ENCODE results near the gene AMOTL2. TPM values are rescaled to one million over a fixed set of nuclear protein-coding genes. Genes with fewer than 3 reads are reported as not detected.
A peak's percentile ranks its signal among the peaks of the same experiment; 100 is the strongest.

AMOTL2 gene
- total RNA-seq, 1 donor from 2014 or later = 174 TPM

- DNase-seq (ENCODE audit: low spot score) = no peak
These were observed 6.0 kb upstream of the AMOTL2 start for GRCh38 chr3:134380249-134380648.

DNA sequence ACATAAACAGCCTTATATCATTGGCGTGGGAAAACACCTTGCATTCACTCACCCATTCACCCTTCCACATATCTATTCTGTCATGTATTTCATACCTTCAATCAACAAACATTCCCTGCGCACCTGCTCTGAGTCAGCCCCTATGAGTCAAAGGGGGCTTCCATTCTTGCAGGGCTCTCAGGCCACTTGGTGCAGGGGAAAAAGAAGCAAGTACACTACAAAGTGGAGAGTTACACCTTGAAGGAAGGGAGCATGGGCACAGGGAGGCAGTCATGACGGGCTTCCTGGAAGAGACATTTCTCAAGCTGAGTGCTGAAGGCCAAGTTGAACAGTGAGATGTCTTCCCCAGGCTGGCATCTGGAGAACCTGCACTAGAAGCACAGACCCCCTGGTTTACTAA, 4.6 kb upstream of the AMOTL2 start:
- DNase-seq (ENCODE audit: low spot score) = no peak

GRCh38 chr3:134378384-134378783, 4.1 kb upstream of the AMOTL2 start:
- no peak for DNase-seq (ENCODE audit: low spot score)

GRCh38 chr3:134377896-134378295, 3.6 kb upstream of the AMOTL2 start:
- DNase-seq (ENCODE audit: low spot score) = no peak

GRCh38 chr3:134376786-134377426, 2.7 kb upstream of the AMOTL2 start:
- DNase-seq (ENCODE audit: low spot score) = no peak

GRCh38 chr3:134376385-134376765, 2.1 kb upstream of the AMOTL2 start:
- DNase-seq (ENCODE audit: low spot score) = no peak

DNA sequence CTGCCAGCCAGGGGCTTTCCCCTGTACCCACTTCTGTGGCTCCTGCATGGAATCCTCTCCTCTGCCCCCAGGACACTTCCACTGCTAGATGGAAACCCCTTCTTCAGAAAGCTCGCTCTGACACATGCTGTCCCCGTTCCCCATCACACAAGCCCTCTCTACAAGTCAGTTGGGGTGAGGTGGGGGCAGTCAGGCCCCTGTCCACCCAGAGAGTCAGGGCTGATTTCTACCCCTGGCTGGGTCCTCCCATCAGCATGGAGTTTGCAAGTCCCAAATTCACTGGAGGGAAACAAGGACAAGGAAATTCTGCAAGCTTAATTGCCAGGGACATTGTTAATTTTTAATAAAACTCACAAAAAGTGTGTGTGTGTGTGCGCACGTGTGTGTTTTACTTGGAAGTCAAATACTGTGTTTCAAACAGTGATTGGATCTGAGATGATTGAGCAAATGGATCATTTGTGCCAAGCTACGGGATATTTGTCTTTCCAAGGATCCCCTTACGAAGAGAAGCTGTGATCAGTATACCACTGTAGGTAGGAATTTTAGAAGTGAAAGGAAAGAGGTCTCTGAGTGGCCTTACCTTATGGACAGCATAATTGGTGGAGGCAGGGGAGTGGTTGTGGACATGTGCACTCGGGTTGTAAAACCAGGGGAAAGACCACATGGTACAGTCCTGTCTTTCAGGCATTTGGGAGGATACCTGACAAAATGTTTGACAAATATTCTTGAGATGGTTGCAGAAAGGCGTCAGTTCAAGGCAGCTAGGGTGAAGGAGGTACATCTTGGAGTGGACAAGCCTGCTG, 1.5 kb upstream of the AMOTL2 start:
- no peak for DNase-seq (ENCODE audit: low spot score)

- DNase-seq (ENCODE audit: low spot score) = no peak
These were observed 739 bp upstream of the AMOTL2 start for GRCh38 chr3:134374791-134375581.

GRCh38 chr3:134373271-134374104, 759 bp downstream of the AMOTL2 start:
- peak; percentile 92 for DNase-seq (ENCODE audit: low spot score)

DNA sequence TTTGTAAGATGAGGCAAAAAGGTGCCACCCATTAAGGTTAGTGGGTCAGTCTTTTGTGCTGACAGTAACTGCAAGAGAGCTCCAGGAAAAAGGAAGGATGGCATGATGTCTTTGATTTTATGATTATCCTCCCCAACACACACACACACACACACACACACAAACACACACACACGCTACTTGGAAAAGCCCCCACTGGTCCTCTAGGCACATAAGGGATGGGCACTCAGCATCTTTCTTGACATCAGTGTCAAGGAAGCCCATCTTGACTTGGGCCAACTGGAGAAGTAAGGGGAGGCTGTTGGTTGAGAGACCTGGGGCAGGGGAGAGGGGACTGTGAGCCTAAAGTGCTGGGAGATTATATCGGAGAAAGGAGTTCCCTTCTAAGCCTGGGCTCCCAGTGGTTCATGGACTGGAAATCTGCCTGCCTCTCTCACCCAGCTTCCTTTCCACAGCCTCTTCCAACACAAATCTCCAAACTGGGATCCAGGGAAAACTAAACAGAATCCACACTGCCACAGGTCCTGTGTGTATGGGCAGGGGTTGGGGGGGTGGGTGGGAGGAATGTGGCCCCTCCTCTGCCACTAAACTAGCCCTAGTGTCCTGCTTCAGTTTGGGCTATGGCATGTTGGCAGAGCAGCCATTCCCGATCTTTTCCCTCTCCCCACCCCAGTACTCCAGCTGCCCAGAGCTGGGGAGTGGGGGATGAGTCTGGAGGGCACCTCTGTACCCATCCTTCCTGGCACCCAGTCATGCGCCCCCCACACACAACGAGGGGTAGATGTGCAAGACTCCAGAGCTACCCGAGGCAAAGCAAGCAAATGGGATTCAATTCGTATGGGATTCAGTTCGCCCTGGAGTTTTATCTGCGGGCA, 1.6 kb downstream of the AMOTL2 start:
- no peak for DNase-seq (ENCODE audit: low spot score)

DNA sequence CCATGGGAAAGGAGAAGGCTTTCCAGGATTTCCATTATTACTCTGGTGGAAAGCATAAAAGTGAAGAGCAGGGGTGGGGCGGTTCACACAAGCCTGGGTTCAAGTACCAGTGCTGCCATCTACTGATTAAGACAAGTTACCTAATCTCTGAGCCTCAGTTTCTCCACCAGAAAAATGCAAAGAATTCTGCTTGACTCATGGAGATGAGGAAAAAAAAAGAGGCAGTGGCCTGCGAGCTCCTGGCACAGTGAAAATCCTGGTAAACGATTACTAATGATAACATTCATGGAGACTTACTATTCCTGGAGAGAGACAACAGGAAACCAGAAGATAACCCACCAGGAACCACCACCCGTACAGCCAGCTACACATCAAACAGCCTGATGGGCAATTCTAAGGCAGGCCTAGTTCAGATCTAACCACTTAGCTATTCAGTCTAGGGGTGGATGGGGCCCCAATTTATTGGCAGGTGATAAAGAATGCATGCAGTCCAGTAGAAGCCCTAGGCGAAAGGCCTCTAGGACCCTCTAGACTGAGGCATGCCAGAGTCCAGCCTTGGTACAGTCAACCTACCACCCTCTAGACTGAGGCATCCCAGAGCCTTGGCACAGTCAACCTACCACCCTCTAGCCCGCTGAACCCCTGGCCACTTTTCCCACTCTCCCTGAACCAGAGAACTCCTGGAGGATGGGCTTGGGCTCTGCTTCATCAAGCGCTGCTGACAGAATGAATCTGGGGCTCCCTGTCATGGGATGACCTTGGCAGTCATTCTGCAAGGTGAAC, 2.5 kb downstream of the AMOTL2 start:
- no peak for DNase-seq (ENCODE audit: low spot score)

GRCh38 chr3:134370611-134371531, 3.4 kb downstream of the AMOTL2 start:
- no peak for DNase-seq (ENCODE audit: low spot score)

DNA sequence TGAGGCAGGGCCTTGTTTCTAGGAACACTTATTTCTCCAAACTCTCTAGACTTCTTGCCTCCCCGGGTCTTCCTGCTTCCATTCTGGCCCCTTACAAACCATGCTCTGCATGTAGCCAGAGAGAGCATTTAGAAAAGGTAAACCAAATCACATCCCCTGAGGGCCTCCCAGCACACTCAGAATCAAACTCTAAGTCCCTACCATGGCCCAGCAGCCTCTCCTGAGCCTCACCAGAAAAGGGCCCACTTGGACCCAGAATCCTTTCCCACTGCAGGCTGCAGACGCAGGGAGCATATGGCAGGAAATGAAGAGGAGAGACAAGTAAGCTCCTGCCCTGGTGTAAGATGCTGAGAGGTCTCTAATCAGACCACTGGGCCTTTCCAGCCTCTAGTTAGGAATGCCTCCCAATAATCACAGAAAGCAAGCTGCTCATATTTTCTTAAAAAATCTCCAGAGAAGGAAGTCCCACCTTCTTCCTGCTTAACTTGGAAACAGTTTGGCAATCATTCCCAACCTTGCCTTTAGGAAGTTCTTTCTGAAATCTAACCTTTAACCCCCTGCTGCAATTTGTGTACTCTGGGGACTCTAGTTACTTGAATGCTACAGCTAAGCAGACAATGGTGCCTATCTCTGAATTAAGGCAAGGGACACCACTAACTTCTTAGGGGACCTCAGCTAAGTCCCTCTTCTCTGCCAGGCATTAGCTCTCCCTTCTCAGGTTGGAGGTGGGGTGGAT, 4.2 kb downstream of the AMOTL2 start:
- no peak for DNase-seq (ENCODE audit: low spot score)

DNA sequence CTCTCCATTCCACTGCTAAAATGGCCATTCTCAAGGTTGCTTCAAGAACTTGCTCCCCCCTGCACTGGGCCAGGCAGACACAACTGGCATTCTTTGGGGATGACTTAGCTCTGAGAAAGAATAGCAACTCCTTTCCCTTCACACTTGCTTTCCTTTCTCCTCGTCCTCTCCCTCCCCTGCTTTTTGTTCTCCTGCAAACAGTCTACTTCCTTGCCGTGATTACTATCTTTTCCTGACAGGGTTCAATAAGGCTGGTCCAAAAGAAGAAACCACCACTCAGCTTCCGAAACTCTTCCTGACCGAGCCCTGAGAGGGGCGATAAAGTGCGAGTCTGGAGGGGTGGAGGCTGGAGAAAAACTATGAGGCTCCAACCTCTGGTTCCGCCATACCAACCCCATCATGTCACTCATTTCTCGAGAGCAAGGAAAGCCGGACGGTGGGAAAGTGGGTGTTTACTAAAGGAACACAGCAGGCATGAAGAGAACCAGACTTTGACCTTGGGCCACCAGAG, 5.0 kb downstream of the AMOTL2 start:
- peak; percentile 64 for DNase-seq (ENCODE audit: low spot score)

DNA sequence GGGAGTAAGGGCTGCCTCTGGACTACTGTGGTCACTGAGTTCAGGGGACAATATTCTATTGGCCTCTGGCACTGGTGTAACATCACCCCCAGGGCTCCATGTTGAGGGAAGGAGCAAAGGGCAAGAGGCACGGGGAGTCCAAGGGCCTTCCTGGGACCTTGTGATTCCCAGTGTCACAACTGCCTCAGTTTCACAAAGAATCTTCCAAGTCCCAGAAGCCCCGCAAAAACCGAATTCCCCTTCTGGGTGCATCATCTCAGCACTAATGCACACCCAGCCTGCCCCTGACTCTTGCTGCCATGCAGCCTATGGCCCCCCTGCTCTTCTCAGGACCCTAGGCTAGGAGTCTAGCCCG, 5.5 kb downstream of the AMOTL2 start:
- DNase-seq (ENCODE audit: low spot score) = no peak

DNA sequence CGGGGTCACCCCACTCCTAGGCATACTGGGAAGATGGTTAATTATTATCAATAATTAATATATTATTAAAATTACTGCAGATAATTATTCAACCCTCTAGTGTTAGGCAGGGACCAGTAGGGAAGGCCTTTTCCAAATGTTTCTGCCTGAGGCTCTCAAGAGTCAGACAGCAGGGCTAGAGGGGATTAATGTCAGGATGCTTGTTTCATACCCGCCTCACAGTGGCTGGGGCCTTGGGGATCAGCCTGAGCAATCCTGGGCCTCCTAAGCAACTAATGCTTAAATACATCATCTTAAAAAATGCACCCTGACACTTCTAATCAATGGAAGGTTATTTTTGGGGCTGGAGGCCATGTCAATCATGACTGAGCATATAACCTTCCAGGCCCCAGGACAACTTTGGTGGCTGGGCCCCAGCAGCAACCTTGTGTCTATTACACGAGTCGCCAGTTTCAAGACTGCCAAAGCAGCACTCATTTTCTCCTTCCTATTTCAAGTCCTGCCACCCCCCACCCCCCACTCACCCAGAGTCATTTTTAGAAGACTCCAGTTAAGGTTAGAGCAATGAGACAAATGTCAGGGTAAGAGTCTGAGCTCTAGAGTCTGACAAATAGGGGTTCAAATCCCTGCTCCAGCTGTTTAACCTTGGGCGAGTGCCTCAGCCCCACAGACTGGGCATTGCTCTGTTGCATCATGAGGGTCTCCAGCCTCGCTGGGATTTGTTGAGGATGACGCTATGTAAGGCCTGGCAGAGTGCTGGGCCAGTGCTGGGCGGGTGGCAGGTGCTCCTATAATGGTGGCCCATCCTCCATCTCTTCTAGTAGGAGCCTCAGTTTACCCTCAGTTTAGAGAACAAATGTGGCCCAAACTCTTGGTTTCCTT, 6.1 kb downstream of the AMOTL2 start:
- peak; percentile 83 for DNase-seq (ENCODE audit: low spot score)

Measured in umbilical cord (tissue), 2 donors.